Stomach (tissue), 9 donors: ENCODE data around the gene VOPP1. TPM values are rescaled to one million over a fixed set of nuclear protein-coding genes. Genes with fewer than 3 reads are reported as not detected.

Experiments
- DNase-seq, 2 donors: peaks; one replicate each; pipeline versions ENCODE4 v3.0.0 to v3.0.0-alpha.2; 2013 to 2019
- H3K27ac ChIP-seq, 5 donors: fragments of 200-600 bp in 4 of 5; sonication (generic) in 4 of 5; one replicate each; pipeline ENCODE4 v1.5.1; 2013 to 2019; ENCODE audit warnings: mild to moderate bottlenecking in 1 of 5, moderate library complexity in 1 of 5
- H3K27me3 ChIP-seq, 3 donors: fragments of 200-600 bp; sonication (generic); one replicate each; pipeline ENCODE4 v1.5.1; 2017 to 2019; ENCODE audit warnings: mixed run types in 1 of 3
- H3K36me3 ChIP-seq, 4 donors: fragments of 200-600 bp; sonication (generic); 1 replicate in 3 of 4; 2 replicates in 1 of 4; pipeline ENCODE4 v1.5.1; 2016 to 2019
- H3K4me1 ChIP-seq, 4 donors: fragments of 200-600 bp; sonication (generic); one replicate each; pipeline ENCODE4 v1.5.1; 2016 to 2019
- H3K4me3 ChIP-seq, 4 donors: fragments of 200-600 bp; sonication (generic) in 3 of 4; one replicate each; pipeline ENCODE4 v1.5.1; 2016 to 2019; ENCODE audit warnings: mild to moderate bottlenecking in 1 of 4
- H3K9me3 ChIP-seq, 4 donors: fragments of 200-600 bp; sonication (generic); one replicate each; pipeline ENCODE4 v1.5.1; 2016 to 2019
- CTCF ChIP-seq, 7 experiments: fragments of 450-650 bp in 4 of 7; fragments of 200-600 bp in 3 of 7; sonication (generic) in 3 of 7; IDR thresholded peaks; one replicate each; pipeline ENCODE4 v1.5.1; 2016 to 2019; ENCODE audit warnings: antibody characterized with exemption in 7 of 7, control low read depth in 2 of 7, mild to moderate bottlenecking in 1 of 7
- EP300 ChIP-seq: sonication (generic); formaldehyde crosslinking; IDR thresholded peaks from one replicate; pipeline ENCODE4 v1.6.1; 2017; ENCODE audit warnings: antibody characterized with exemption
- POLR2A ChIP-seq, 4 donors: fragments of 450-650 bp; IDR thresholded peaks; one replicate each; pipeline ENCODE4 v1.6.1; 2016; ENCODE audit warnings: antibody characterized with exemption in 4 of 4, control low read depth in 2 of 4, mild to moderate bottlenecking in 1 of 4, moderate library complexity in 1 of 4
- POLR2AphosphoS5 ChIP-seq, 3 donors: sonication (generic); formaldehyde crosslinking; IDR thresholded peaks; one replicate each; pipeline ENCODE4 v1.6.1; 2016; ENCODE audit warnings: antibody characterized with exemption in 3 of 3
- WGBS, 5 donors: extraction: QIAGEN DNeasy Blood & Tissue Kit in 3 of 5; methylation state at CpG; one replicate each; pipeline versions ENCODE4 v1.1.5 to v1.1.7; 2013 to 2018; 5-methylcytosine and 5-hydroxymethylcytosine counted together
- intact Hi-C: fragments of 100-400 bp; cut with DNase I; formaldehyde crosslinking; loops from one replicate; pipeline ENCODE4 v1.15.1; 2023; ENCODE audit warnings: low total_unique reads
- polyA plus RNA-seq, 3 donors: library from polyadenylated mRNA; stranded (reverse); fragments of 200-250 nt; gene quantifications; one replicate each; pipeline ENCODE4 v1.2.3, GENCODE V29; 2013
- total RNA-seq, 5 donors: library from RNA; depleted of rRNA; stranded (reverse); fragments of >200 nt; gene quantifications; one replicate each; pipeline versions ENCODE4 v1.1.0 to v1.2.3, GENCODE V29; 2014 to 2016
- donor health status: healthy with polysubstance abuse.
- donor health status: Bipolar disorder and iron deficiency.
- donor health status: healthy.

Gene VOPP1
- total and polyA plus RNA-seq, 8 donors, result 14.0 to 117 (median 37.0) TPM

GRCh38 chr7:55567571-55567970, 4.7 kb downstream of the VOPP1 start:
- 62 to 77% (median 73%) methylated on average over 3 of the region's 3 CpGs for WGBS, 5 donors
- Histone ChIP-seq H3K27ac (no peak overlapping the region), H3K36me3 (no peaks in the 10 kb centered on the region), H3K9me3 (no peaks in the 10 kb centered on the region), H3K27me3 (no peaks in the 10 kb centered on the region), H3K4me3 (no peak overlapping the region), H3K4me1 (peaks cover 20 to 58% (median 37%) of the 10 kb centered on the region in 4 donors)
- no peak for DNase-seq
- TF ChIP-seq POLR2AphosphoS5 (IDR thresholded peaks at IDR 0.05), result no peak
- TF ChIP-seq EP300, result no peak
- TF ChIP-seq POLR2A (IDR thresholded peaks at IDR 0.05), result no peak
- no peak for TF ChIP-seq CTCF (IDR thresholded peaks at IDR 0.05)
- intact Hi-C loops, result no loop called here

- TF ChIP-seq CTCF (IDR thresholded peaks at IDR 0.05) (no peak), POLR2A (IDR thresholded peaks at IDR 0.05) (no peak), EP300 (no peak), POLR2AphosphoS5 (IDR thresholded peaks at IDR 0.05) (no peak)
- H3K4me3 ChIP-seq, result no peak overlapping the region
- H3K27me3 ChIP-seq, result no peaks in the 10 kb centered on the region
- H3K36me3 ChIP-seq, result no peaks in the 10 kb centered on the region
- no peak overlapping the region for H3K27ac ChIP-seq
- H3K9me3 ChIP-seq, result no peaks in the 10 kb centered on the region
- intact Hi-C loops, result no loop called here
- H3K4me1 ChIP-seq, result peaks cover 20 to 53% (median 33%) of the 10 kb centered on the region in 4 donors
- no peak for DNase-seq
- WGBS, 5 donors, result 56 to 81% (median 65%) methylated on average over 3 of the region's 3 CpGs
Measured at GRCh38 chr7:55565681-55566080, 6.6 kb downstream of the VOPP1 start.

GRCh38 chr7:55563596-55564325, 8.5 kb downstream of the VOPP1 start:
- Histone ChIP-seq H3K4me1 (peaks cover under 1 to 38% (median 14%) of the 10 kb centered on the region in 4 donors), H3K27me3 (no peaks in the 10 kb centered on the region), H3K27ac (no peak overlapping the region), H3K4me3 (no peak overlapping the region), H3K36me3 (no peaks in the 10 kb centered on the region), H3K9me3 (no peaks in the 10 kb centered on the region)
- TF ChIP-seq POLR2A (IDR thresholded peaks at IDR 0.05), result no peak
- no peak for TF ChIP-seq POLR2AphosphoS5 (IDR thresholded peaks at IDR 0.05)
- no peak for TF ChIP-seq EP300
- no peak for TF ChIP-seq CTCF (IDR thresholded peaks at IDR 0.05)
- 41 to 79% (median 66%) methylated on average over 4 of the region's 4 CpGs for WGBS, 5 donors
- DNase-seq, result no peak
- intact Hi-C loops, result no loop called here

- intact Hi-C loops, result no loop called here
- Histone ChIP-seq H3K27ac (no peak overlapping the region), H3K36me3 (no peaks in the 10 kb centered on the region), H3K4me1 (peaks cover 0 to 43% (median 3%) of the 10 kb centered on the region in 4 donors), H3K4me3 (no peak overlapping the region), H3K27me3 (no peaks in the 10 kb centered on the region), H3K9me3 (no peaks in the 10 kb centered on the region)
- WGBS, 5 donors, result 81 to 89% (median 84%) methylated on average over 4 of the region's 4 CpGs
- TF ChIP-seq EP300 (no peak), CTCF (IDR thresholded peaks at IDR 0.05) (no peak), POLR2AphosphoS5 (IDR thresholded peaks at IDR 0.05) (no peak), POLR2A (IDR thresholded peaks at IDR 0.05) (no peak)
- DNase-seq, result no peak
Measured at GRCh38 chr7:55561690-55562089, 10.6 kb downstream of the VOPP1 start.
